Activated naive CD4-positive, alpha-beta T cell treated with anti-CD3 and anti-CD28 coated beads for 36 hours (primary cell): ENCODE data around the gene DRG2. TPM values are rescaled to one million over a fixed set of nuclear protein-coding genes. Genes with fewer than 3 reads are reported as not detected.

Experiments
- CTCF ChIA-PET: fragments of 350-600 bp; sonication (Branson Sonifier 250); formaldehyde crosslinking; loops from one replicate; lab custom pipeline; 2021; ENCODE audit warnings: antibody characterized with exemption; lab: Charles Lee
- DNase-seq: peaks from one replicate; pipeline ENCODE4 v3.0.0-alpha.2; 2020
- H3K27ac Mint-ChIP-seq: one replicate; pipeline ENCODE4 v1.8.0; 2021; ENCODE audit warnings: mild to moderate bottlenecking, mixed read lengths
- H3K27me3 Mint-ChIP-seq: one replicate; pipeline ENCODE4 v1.8.0; 2021; ENCODE audit warnings: low read depth, mixed read lengths
- H3K36me3 Mint-ChIP-seq: one replicate; pipeline ENCODE4 v1.8.0; 2021; ENCODE audit warnings: low read depth, mixed read lengths
- H3K4me1 Mint-ChIP-seq: one replicate; pipeline ENCODE4 v1.8.0; 2021; ENCODE audit warnings: low read depth, mixed read lengths
- H3K4me3 Mint-ChIP-seq: one replicate; pipeline ENCODE4 v1.8.0; 2021; ENCODE audit warnings: mild to moderate bottlenecking, moderate library complexity, mixed read lengths
- H3K9me3 Mint-ChIP-seq: one replicate; pipeline ENCODE4 v1.8.0; 2021; ENCODE audit warnings: mixed read lengths
- intact Hi-C: fragments of 100-400 bp; cut with micrococcal nuclease; formaldehyde crosslinking; loops from one replicate; pipeline ENCODE4 v1.15.1; 2023
- total RNA-seq, 2 experiments: library from RNA; stranded (reverse); gene quantifications; one replicate each; pipeline ENCODE4 v1.2.3, GENCODE V29; 2021

Gene DRG2
- total RNA-seq, 2 experiments from 2014 or later, result 38.4 to 38.7 TPM

GRCh38 chr17:18121144-18121910, 33.6 kb downstream of the DRG2 start:
- H3K4me3 Mint-ChIP-seq, result no peak overlapping the region
- peaks cover 3% of the 10 kb centered on the region for H3K9me3 Mint-ChIP-seq
- no peaks in the 10 kb centered on the region for H3K36me3 Mint-ChIP-seq
- no peak overlapping the region for H3K27ac Mint-ChIP-seq
- no peaks in the 10 kb centered on the region for H3K4me1 Mint-ChIP-seq
- CTCF ChIA-PET, result no interaction called here
- intact Hi-C loops, result no loop called here
- no peak for DNase-seq
- no peaks in the 10 kb centered on the region for H3K27me3 Mint-ChIP-seq

- Mint-ChIP-seq H3K36me3 (no peaks in the 10 kb centered on the region), H3K27me3 (no peaks in the 10 kb centered on the region), H3K4me3 (no peak overlapping the region), H3K4me1 (no peaks in the 10 kb centered on the region), H3K27ac (no peak overlapping the region), H3K9me3 (peaks cover 3% of the 10 kb centered on the region)
- DNase-seq, result no peak
- intact Hi-C loops, result no loop called here
- CTCF ChIA-PET, result no interaction called here
Observed at GRCh38 chr17:18122990-18123753, 35.4 kb downstream of the DRG2 start.

GRCh38 chr17:18124345-18125126, 36.8 kb downstream of the DRG2 start:
- Mint-ChIP-seq H3K4me3 (no peak overlapping the region), H3K27me3 (no peaks in the 10 kb centered on the region), H3K36me3 (no peaks in the 10 kb centered on the region), H3K27ac (no peak overlapping the region), H3K4me1 (no peaks in the 10 kb centered on the region), H3K9me3 (peaks cover 3% of the 10 kb centered on the region)
- CTCF ChIA-PET, result no interaction called here
- intact Hi-C loops, result no loop called here
- DNase-seq, result no peak

GRCh38 chr17:18129041-18129502, 41.3 kb downstream of the DRG2 start:
- no peak overlapping the region for H3K27ac Mint-ChIP-seq
- H3K4me1 Mint-ChIP-seq, result no peaks in the 10 kb centered on the region
- DNase-seq, result no peak
- CTCF ChIA-PET, result interaction anchor here (1.0 to 1.5 kb wide), 2 partner anchors 13 to 36 kb away, joined by 4 to 5 read pairs; no protein-coding TSS in a partner anchor
- intact Hi-C loops, result no loop called here
- H3K36me3 Mint-ChIP-seq, result no peaks in the 10 kb centered on the region
- no peak overlapping the region for H3K4me3 Mint-ChIP-seq
- H3K9me3 Mint-ChIP-seq, result no peaks in the 10 kb centered on the region
- no peaks in the 10 kb centered on the region for H3K27me3 Mint-ChIP-seq

GRCh38 chr17:18132711-18133110, 45.0 kb downstream of the DRG2 start:
- intact Hi-C loops, result no loop called here
- CTCF ChIA-PET, result no interaction called here
- Mint-ChIP-seq H3K27ac (no peak overlapping the region), H3K27me3 (no peaks in the 10 kb centered on the region), H3K4me1 (no peaks in the 10 kb centered on the region), H3K9me3 (no peaks in the 10 kb centered on the region), H3K36me3 (no peaks in the 10 kb centered on the region), H3K4me3 (no peak overlapping the region)
- DNase-seq, result no peak

GRCh38 chr17:18136357-18136756, 48.6 kb downstream of the DRG2 start:
- DNase-seq, result no peak
- Mint-ChIP-seq H3K36me3 (no peaks in the 10 kb centered on the region), H3K4me3 (no peak overlapping the region), H3K27me3 (no peaks in the 10 kb centered on the region), H3K27ac (no peak overlapping the region), H3K9me3 (no peaks in the 10 kb centered on the region), H3K4me1 (no peaks in the 10 kb centered on the region)
- intact Hi-C loops, result no loop called here
- CTCF ChIA-PET, result no interaction called here

GRCh38 chr17:18138065-18138749, 50.5 kb downstream of the DRG2 start:
- Mint-ChIP-seq H3K36me3 (no peaks in the 10 kb centered on the region), H3K27ac (no peak overlapping the region), H3K9me3 (no peaks in the 10 kb centered on the region), H3K4me1 (no peaks in the 10 kb centered on the region), H3K4me3 (no peak overlapping the region), H3K27me3 (no peaks in the 10 kb centered on the region)
- no peak for DNase-seq
- intact Hi-C loops, result no loop called here
- CTCF ChIA-PET, result interaction anchor here (0.5 kb wide), 1 partner anchor 52 kb away, joined by 5 read pairs; no protein-coding TSS in a partner anchor

GRCh38 chr17:18139092-18139491, 51.3 kb downstream of the DRG2 start:
- no peak for DNase-seq
- intact Hi-C loops, result no loop called here
- Mint-ChIP-seq H3K36me3 (no peaks in the 10 kb centered on the region), H3K27me3 (no peaks in the 10 kb centered on the region), H3K4me3 (no peak overlapping the region), H3K4me1 (no peaks in the 10 kb centered on the region), H3K27ac (no peak overlapping the region), H3K9me3 (no peaks in the 10 kb centered on the region)
- CTCF ChIA-PET, result interaction anchor here (0.8 to 1.3 kb wide), 2 partner anchors 14 to 77 kb away, joined by 3 read pairs; no protein-coding TSS in a partner anchor

- Mint-ChIP-seq H3K4me3 (no peak overlapping the region), H3K27ac (no peak overlapping the region), H3K36me3 (no peaks in the 10 kb centered on the region), H3K4me1 (no peaks in the 10 kb centered on the region), H3K9me3 (no peaks in the 10 kb centered on the region), H3K27me3 (no peaks in the 10 kb centered on the region)
- CTCF ChIA-PET, result interaction anchor here (0.8 to 1.3 kb wide), 3 partner anchors 12 to 77 kb away, joined by 3 read pairs; no protein-coding TSS in a partner anchor
- no peak for DNase-seq
- intact Hi-C loops, result no loop called here
Observed at GRCh38 chr17:18139498-18139897, 51.8 kb downstream of the DRG2 start.

GRCh38 chr17:18139949-18140348, 52.2 kb downstream of the DRG2 start:
- intact Hi-C loops, result no loop called here
- no peaks in the 10 kb centered on the region for H3K4me1 Mint-ChIP-seq
- H3K9me3 Mint-ChIP-seq, result no peaks in the 10 kb centered on the region
- H3K27ac Mint-ChIP-seq, result no peak overlapping the region
- H3K27me3 Mint-ChIP-seq, result no peaks in the 10 kb centered on the region
- no peak for DNase-seq
- H3K4me3 Mint-ChIP-seq, result no peak overlapping the region
- CTCF ChIA-PET, result interaction anchor here (0.8 to 1.3 kb wide), 3 partner anchors 12 to 76 kb away, joined by 3 read pairs; no protein-coding TSS in a partner anchor
- H3K36me3 Mint-ChIP-seq, result no peaks in the 10 kb centered on the region

- intact Hi-C loops, result loop anchor here (1.0 kb wide), 2 partner anchors 44 to 77 kb away; no protein-coding TSS in a partner anchor
- no peak for DNase-seq
- no peak overlapping the region for H3K27ac Mint-ChIP-seq
- no peaks in the 10 kb centered on the region for H3K27me3 Mint-ChIP-seq
- CTCF ChIA-PET, result interaction anchor here (0.8 to 1.7 kb wide), 8 partner anchors 30 to 84 kb away, joined by 3 to 6 read pairs (median 4); no protein-coding TSS in a partner anchor
- H3K4me3 Mint-ChIP-seq, result no peak overlapping the region
- no peaks in the 10 kb centered on the region for H3K36me3 Mint-ChIP-seq
- no peaks in the 10 kb centered on the region for H3K4me1 Mint-ChIP-seq
- H3K9me3 Mint-ChIP-seq, result no peaks in the 10 kb centered on the region
Observed at GRCh38 chr17:18140648-18141047, 52.9 kb downstream of the DRG2 start.
